Ishikawa (cell line): Measurements from ENCODE around the gene RHBDD3.

ENCODE experiments used
- RAD21 ChIP-seq: IDR thresholded peaks from 2 replicates; pipeline ENCODE4 v1.6.1; 2012; ENCODE audit warnings: low read depth
- TAF1 ChIP-seq: IDR thresholded peaks from 2 replicates; pipeline ENCODE4 v1.6.1; 2012; ENCODE audit warnings: low read depth, mild to moderate bottlenecking

GRCh38 chr22:29313576-29314466 is 46.0 kb upstream of the RHBDD3 start:
- TF ChIP-seq TAF1 = no peak
- TF ChIP-seq RAD21 = no peak
